ENCODE measurements around the gene HEG1.
"Not testable (repeated sequence)": the region's sequence is repeated elsewhere in the genome, so short reads cannot be mapped to it uniquely, and the experiment has no call there.

The HEG1 gene

GRCh38 chr3:125098611-125099291, 43.0 kb upstream of the HEG1 start:
- H3K4me3 ChIP-seq (replicated peaks in 1 of 2; ENCODE audit: low read depth in 2 of 2, low read length in 2 of 2): no peak overlapping the region
- TF ChIP-seq, protein P1, sequence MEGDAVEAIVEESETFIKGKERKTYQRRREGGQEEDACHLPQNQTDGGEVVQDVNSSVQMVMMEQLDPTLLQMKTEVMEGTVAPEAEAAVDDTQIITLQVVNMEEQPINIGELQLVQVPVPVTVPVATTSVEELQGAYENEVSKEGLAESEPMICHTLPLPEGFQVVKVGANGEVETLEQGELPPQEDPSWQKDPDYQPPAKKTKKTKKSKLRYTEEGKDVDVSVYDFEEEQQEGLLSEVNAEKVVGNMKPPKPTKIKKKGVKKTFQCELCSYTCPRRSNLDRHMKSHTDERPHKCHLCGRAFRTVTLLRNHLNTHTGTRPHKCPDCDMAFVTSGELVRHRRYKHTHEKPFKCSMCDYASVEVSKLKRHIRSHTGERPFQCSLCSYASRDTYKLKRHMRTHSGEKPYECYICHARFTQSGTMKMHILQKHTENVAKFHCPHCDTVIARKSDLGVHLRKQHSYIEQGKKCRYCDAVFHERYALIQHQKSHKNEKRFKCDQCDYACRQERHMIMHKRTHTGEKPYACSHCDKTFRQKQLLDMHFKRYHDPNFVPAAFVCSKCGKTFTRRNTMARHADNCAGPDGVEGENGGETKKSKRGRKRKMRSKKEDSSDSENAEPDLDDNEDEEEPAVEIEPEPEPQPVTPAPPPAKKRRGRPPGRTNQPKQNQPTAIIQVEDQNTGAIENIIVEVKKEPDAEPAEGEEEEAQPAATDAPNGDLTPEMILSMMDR (IDR thresholded peaks at IDR 0.05; ENCODE audit: low read depth, low read length): no peak
- DNase-seq (ENCODE audit: low read depth in 2 of 2): no peak

DNA sequence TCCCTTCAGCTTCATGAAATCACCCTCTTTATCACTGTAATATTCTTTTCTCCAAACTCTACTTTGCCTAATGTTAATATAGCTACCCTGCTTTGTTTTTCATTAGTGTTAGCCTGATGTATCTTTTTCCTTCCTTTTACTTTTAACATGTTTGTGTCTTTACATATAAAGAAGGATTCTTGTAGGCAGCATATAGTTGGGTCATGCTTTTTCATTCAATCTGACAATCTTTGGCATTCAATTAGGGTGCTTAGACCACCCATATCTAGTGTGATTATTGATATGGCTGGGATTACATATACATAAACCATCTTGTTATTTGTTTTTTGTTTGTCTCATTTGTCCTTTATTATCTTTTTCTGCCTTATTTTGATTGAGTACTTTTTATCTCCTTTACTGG, 34.9 kb upstream of the HEG1 start:
- TF ChIP-seq, protein P1 (IDR thresholded peaks at IDR 0.05; ENCODE audit: low read depth, low read length): no peak
- DNase-seq (ENCODE audit: low read depth in 2 of 2): no peak
- no peak overlapping the region for H3K4me3 ChIP-seq (replicated peaks in 1 of 2; ENCODE audit: low read depth in 2 of 2, low read length in 2 of 2)

DNA sequence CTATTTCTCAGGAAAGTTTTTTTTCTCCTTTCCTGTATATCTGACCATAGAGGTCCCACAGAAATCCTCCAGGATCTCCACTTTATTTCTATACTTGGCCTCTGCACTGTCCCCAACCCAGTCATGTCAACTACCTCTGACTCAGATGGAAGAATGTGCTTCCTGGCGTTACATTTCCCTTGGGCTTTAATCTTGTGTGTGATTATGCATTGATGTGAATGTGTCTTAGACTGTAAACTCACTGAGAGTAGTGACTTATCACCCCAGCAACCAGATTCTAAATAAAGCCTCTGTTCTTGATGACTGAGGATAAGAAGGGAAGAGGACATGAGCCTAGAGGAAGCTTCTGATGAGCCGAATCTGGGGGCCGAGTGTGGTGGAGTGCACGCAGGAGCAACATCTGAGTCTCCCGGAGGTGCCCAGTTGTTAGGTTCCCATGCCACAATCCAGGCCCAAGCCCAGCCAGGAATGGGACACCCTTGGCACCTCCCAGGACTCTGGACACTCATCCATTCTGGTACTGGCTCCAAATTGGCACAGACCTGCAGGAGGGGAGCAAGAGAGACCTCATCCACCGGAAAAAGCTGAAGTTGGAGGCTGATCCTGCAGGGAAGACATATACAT, 32.1 kb upstream of the HEG1 start:
- no peak overlapping the region for H3K4me3 ChIP-seq (replicated peaks in 1 of 2; ENCODE audit: low read depth in 2 of 2, low read length in 2 of 2)
- peak; percentile 54 to 81 for DNase-seq (ENCODE audit: low read depth in 2 of 2)
- TF ChIP-seq, protein P1 (IDR thresholded peaks at IDR 0.05; ENCODE audit: low read depth, low read length): no peak

- no peak for DNase-seq (ENCODE audit: low read depth in 2 of 2)
- TF ChIP-seq, protein P1 (IDR thresholded peaks at IDR 0.05; ENCODE audit: low read depth, low read length): no peak
Measured at GRCh38 chr3:125085166-125085565, 29.4 kb upstream of the HEG1 start.

DNA sequence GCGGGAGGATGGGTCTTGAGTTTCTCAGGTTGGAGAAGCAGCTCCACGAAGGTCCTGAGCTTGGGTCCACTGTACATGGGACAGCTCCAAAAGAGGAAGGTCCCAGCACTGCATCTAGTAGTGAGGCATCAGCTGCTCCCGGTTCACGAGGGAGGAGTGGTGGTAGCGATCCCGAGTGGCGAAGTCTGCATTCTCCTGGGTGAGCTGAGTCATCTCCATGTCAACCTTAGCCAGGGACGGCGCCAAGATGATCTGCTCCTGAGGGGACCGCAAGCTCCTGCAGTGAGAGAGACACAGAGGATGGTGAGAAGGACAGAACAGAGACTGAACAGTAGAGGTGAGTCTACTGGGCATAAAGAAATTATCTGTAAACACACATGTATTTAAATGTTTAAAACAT, 28.0 kb upstream of the HEG1 start:
- TF ChIP-seq, protein P1 (IDR thresholded peaks at IDR 0.05; ENCODE audit: low read depth, low read length): no peak
- no peak overlapping the region for H3K4me3 ChIP-seq (replicated peaks in 1 of 2; ENCODE audit: low read depth in 2 of 2, low read length in 2 of 2)
- DNase-seq (ENCODE audit: low read depth in 2 of 2): peak in 1 of 2 donors; percentile 50

More at GRCh38 chr3:125085166-125085565, 29.4 kb upstream of the HEG1 start:
- H3K4me3 ChIP-seq (replicated peaks in 1 of 2; ENCODE audit: low read depth in 2 of 2, low read length in 2 of 2): no peak overlapping the region

DNA sequence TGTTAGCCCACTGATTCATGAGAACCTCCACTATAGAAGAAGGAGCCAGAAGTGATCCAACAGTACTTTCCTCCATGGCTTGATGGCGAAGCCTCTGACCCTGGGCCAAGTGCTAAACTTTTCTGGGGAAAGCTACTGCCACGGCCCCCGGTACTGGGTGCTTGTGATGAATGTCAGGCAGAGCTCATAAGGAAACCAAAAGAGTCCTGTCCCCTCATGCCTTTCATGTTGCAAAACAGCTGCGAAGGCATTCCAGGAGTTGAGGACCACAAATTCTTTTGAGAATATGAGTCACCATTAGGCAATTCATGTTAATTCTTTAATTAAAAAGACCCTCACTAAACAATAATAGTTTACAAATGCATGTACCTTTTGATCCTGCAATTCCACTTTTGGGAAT, 26.5 kb upstream of the HEG1 start:
- H3K4me3 ChIP-seq (replicated peaks in 1 of 2; ENCODE audit: low read depth in 2 of 2, low read length in 2 of 2): not testable (repeated sequence)
- peak; percentile 55 to 60 for DNase-seq (ENCODE audit: low read depth in 2 of 2)

GRCh38 chr3:125080077-125080476, 24.3 kb upstream of the HEG1 start:
- TF ChIP-seq, protein P1 (IDR thresholded peaks at IDR 0.05; ENCODE audit: low read depth, low read length): no peak
- no peak for DNase-seq (ENCODE audit: low read depth in 2 of 2)
- H3K4me3 ChIP-seq (replicated peaks in 1 of 2; ENCODE audit: low read depth in 2 of 2, low read length in 2 of 2): no peak overlapping the region
